Breast epithelium (tissue), 4 donors: ENCODE data around the gene CDH4. TPM values are rescaled to one million over a fixed set of nuclear protein-coding genes. Genes with fewer than 3 reads are reported as not detected.
"Not testable (repeated sequence)": the region's sequence is repeated elsewhere in the genome, so short reads cannot be mapped to it uniquely, and the experiment has no call there.

Source experiments
- DNase-seq, 2 donors: peaks; one replicate each; pipeline ENCODE4 v3.0.0-alpha.2; 2019; ENCODE audit warnings: low spot score in 2 of 2
- H3K27ac ChIP-seq, 2 donors: fragments of 200-600 bp; sonication (generic) in 1 of 2; one replicate each; pipeline ENCODE4 v1.5.1; 2016 to 2019; ENCODE audit warnings: mild to moderate bottlenecking in 1 of 2
- H3K27me3 ChIP-seq, 2 donors: fragments of 200-600 bp; sonication (generic) in 1 of 2; one replicate each; pipeline versions ENCODE4 v1.5.1 to v1.6.0; 2017 to 2019; ENCODE audit warnings: control low read depth in 1 of 2, mild to moderate bottlenecking in 1 of 2
- H3K36me3 ChIP-seq: fragments of 200-600 bp; one replicate; pipeline ENCODE4 v1.5.1; 2019
- H3K4me1 ChIP-seq, 2 donors: fragments of 200-600 bp; sonication (generic); one replicate each; pipeline ENCODE4 v1.5.1; 2016 to 2019; ENCODE audit warnings: control low read depth in 1 of 2
- H3K4me3 ChIP-seq, 3 donors: fragments of 200-600 bp; sonication (generic); 1 replicate in 2 of 3; 2 replicates in 1 of 3; pipeline ENCODE4 v1.5.1; 2016 to 2019; ENCODE audit warnings: mild to moderate bottlenecking in 3 of 3, moderate library complexity in 2 of 3
- H3K9me3 ChIP-seq, 2 donors: fragments of 200-600 bp; sonication (generic) in 1 of 2; one replicate each; pipeline ENCODE4 v1.5.1; 2016 to 2019; ENCODE audit warnings: control low read depth in 1 of 2
- CTCF ChIP-seq, 3 donors: fragments of 450-650 bp; IDR thresholded peaks; one replicate each; pipeline ENCODE4 v1.5.1; 2016 to 2017; ENCODE audit warnings: antibody characterized with exemption in 3 of 3, mild to moderate bottlenecking in 3 of 3, moderate library complexity in 3 of 3
- POLR2A ChIP-seq: fragments of 450-650 bp; IDR thresholded peaks from one replicate; pipeline ENCODE4 v1.6.1; 2016; ENCODE audit warnings: antibody characterized with exemption, mild to moderate bottlenecking, moderate library complexity
- POLR2AphosphoS5 ChIP-seq, 3 donors: sonication (generic); formaldehyde crosslinking; IDR thresholded peaks; one replicate each; pipeline ENCODE4 v1.6.1; 2017; ENCODE audit warnings: antibody characterized with exemption in 3 of 3
- intact Hi-C: fragments of 100-400 bp; cut with DNase I; formaldehyde crosslinking; loops from one replicate; pipeline ENCODE4 v1.15.1; 2023; ENCODE audit warnings: low total_unique reads
- total RNA-seq, 3 donors: library from RNA; depleted of rRNA; stranded (reverse); fragments of >200 nt; gene quantifications; one replicate each; pipeline ENCODE4 v1.1.0, GENCODE V29; 2016

CDH4 gene
- total RNA-seq, 3 donors from 2014 or later = under 0.01 TPM; not detected in 2

GRCh38 chr20:61940976-61941720 is 689.1 kb downstream of the CDH4 start:
- no peaks in the 10 kb centered on the region for H3K9me3 ChIP-seq
- intact Hi-C loops = no loop called here
- no peak overlapping the region for H3K27ac ChIP-seq
- H3K4me3 ChIP-seq = no peak overlapping the region
- H3K4me1 ChIP-seq = no peaks in the 10 kb centered on the region
- DNase-seq = peak in 1 of 2 donors; percentile 48
- TF ChIP-seq POLR2A (no peak), CTCF (IDR thresholded peaks at IDR 0.05) (no peak), POLR2AphosphoS5 (IDR thresholded peaks at IDR 0.05) (no peak)
- no peaks in the 10 kb centered on the region for H3K27me3 ChIP-seq
- no peaks in the 10 kb centered on the region for H3K36me3 ChIP-seq

GRCh38 chr20:61941721-61942405 is 689.8 kb downstream of the CDH4 start:
- no peaks in the 10 kb centered on the region for H3K36me3 ChIP-seq
- H3K4me1 ChIP-seq = no peaks in the 10 kb centered on the region
- TF ChIP-seq POLR2AphosphoS5 (IDR thresholded peaks at IDR 0.05) (no peak), POLR2A (no peak), CTCF (IDR thresholded peaks at IDR 0.05) (no peak)
- no peaks in the 10 kb centered on the region for H3K9me3 ChIP-seq
- DNase-seq = peak in 1 of 2 donors; percentile 41
- H3K27me3 ChIP-seq = no peaks in the 10 kb centered on the region
- no peak overlapping the region for H3K4me3 ChIP-seq
- no peak overlapping the region for H3K27ac ChIP-seq
- intact Hi-C loops = no loop called here

DNA sequence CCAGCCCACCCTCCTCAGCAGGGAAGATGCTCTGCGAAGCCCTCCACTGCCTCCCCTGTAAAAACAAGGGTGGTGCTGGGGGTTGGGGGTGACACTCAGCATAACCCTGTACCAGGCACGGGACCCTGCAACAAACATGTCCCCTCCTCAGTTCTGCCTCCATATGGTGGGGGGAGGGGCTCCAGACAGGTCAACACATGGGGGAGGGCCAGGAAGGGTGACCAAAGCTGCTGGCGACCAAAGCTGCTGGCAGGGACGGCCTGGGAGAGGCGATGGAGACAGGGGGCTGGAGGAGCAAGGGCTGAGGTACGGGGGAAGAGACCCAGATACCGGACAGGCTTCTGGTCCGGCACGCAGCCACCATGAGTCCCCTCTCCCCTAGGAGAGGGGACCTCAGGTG is 690.5 kb downstream of the CDH4 start:
- intact Hi-C loops = no loop called here
- DNase-seq = peak in 1 of 2 donors; percentile 14
- Histone ChIP-seq H3K36me3 (no peaks in the 10 kb centered on the region), H3K4me3 (no peak overlapping the region), H3K4me1 (no peaks in the 10 kb centered on the region), H3K27ac (no peak overlapping the region), H3K27me3 (no peaks in the 10 kb centered on the region), H3K9me3 (no peaks in the 10 kb centered on the region)
- TF ChIP-seq CTCF (IDR thresholded peaks at IDR 0.05) = no peak
- TF ChIP-seq POLR2AphosphoS5 (IDR thresholded peaks at IDR 0.05) = no peak
- no peak for TF ChIP-seq POLR2A

- DNase-seq = peak in 1 of 2 donors; percentile 7
- H3K27ac ChIP-seq, H3K27me3 ChIP-seq, H3K4me1 ChIP-seq, intact Hi-C loops, H3K4me3 ChIP-seq, H3K9me3 ChIP-seq, H3K36me3 ChIP-seq: not testable (repeated sequence)
Measured at GRCh38 chr20:61944967-61945366, 692.9 kb downstream of the CDH4 start.

GRCh38 chr20:61945495-61945894 is 693.4 kb downstream of the CDH4 start:
- H3K4me3 ChIP-seq, H3K27ac ChIP-seq, H3K4me1 ChIP-seq, DNase-seq, intact Hi-C loops, H3K9me3 ChIP-seq, H3K36me3 ChIP-seq, H3K27me3 ChIP-seq: not testable (repeated sequence)

GRCh38 chr20:61948056-61948455 is 696.0 kb downstream of the CDH4 start:
- peaks cover 0 to 13% of the 10 kb centered on the region in 2 donors for H3K27me3 ChIP-seq
- H3K4me1 ChIP-seq, H3K27ac ChIP-seq, H3K9me3 ChIP-seq, H3K36me3 ChIP-seq, H3K4me3 ChIP-seq, intact Hi-C loops: not testable (repeated sequence)
- DNase-seq = peak in 1 of 2 donors; percentile 37
